NCI-H1694 treated with DMSO at 0.1 percent for 48 hours (cell line): ENCODE data around the gene HOXB3.

Experiments used
- DNase-seq: peaks from one replicate; lab custom pipeline; 2025; lab: John Stamatoyannopoulos, UW

Gene HOXB3

DNA sequence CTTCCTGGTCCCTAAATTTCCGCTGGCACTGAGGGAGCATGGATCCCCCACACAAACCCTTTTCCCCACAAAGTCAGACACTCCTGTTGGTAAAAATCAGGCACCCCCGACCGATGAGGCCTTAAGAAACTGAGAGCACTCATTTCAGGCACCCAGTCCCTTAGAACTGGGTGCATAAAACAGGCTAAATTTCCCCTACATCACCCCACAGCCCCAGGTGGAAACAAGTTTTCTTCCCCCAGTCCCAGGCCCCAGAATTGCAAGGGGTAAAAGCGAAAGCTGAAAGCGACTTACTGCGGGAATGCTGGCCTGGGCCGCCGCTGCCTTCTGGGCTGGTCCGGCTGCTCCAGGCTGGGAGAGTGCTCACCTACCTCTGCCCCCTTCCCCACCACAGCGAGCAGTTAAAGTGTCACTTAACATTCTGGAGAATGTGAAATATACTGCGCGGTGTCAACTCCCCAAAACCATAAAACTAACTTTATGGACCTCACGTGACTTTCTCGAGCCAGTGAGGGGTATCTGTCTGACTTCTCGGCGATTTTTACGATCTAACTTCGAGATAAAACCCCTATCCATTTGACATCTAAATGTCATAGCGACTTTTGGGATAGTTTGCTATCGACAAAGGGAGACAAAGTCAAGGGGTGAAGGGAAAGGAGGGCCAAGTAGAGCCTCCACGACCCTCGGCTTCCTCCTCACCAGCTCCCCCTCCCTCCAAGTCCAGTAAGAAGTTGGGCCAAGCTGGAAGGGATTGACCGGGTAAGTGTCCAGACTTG is at the start of gene HOXB3:
Gene HOXB3 (minus strand): TSS at position 411 of the 776 bp plus-strand sequence. CDS start 37,767 bp downstream, outside the sequence.
- no peak for DNase-seq

DNA sequence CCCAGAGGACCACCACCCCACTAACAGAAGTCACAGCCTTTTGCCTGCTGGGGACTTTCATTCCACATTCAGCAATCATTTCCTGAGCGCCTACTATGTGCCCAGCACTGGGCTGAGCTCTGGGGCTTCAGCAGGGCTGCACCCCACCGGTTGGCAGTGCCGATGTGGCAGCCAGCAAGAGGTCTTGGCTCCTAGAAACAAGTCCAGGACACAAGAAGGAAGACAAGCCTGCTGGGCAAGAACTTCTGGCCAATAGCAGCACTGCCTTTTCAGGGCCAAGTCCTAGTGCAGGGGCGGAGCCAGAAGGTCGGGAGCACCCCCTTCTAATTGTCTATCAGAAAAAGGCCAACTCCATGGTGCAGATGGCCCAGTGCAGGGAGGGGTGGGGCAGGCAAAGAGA is 49.1 kb upstream of the HOXB3 start:
- no peak for DNase-seq

DNA sequence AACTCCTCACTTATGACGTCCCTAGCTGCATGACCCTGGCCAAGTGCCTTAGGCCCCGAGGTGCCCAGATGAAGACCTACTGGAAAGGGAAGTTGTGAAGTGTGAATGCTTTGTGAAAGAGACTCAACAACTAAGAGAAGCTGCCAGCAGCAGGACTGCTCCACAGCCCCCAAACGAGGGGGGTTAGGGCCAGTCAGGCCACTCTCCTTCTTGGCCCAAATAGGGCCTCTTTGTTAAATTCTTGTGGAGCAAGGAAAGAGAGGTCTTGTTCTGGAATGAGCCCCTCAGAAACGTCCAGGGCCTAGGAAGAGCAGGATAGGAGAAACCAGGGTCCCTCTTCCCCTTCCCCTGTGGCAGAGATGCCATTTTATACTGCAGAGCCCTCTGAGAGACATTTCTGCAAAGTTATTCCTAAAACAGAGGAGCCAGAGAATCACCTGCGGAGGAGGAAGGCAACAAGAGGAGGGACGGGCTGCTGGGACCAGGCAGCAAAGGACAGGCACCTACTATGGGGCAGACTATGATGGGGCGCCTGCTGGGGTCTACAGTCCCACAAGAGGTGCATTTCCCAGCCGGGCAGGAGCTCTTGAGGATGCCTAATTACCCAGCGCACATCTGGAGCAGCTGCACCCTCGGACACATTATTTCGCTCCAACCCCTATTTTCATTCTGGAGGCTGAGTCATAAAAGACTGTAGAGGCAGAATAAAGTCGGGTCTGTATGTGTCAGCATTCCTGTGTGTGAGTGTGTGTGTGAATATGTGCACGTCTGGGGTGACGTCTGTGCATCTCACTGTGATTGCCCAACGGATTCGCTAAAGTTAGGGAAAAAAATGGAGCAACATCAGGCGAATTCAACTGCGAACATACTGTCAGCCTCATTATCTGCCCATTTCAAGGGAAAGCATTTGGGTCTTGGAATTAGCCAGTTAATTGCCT is 47.6 kb upstream of the HOXB3 start:
- DNase-seq: no peak

DNA sequence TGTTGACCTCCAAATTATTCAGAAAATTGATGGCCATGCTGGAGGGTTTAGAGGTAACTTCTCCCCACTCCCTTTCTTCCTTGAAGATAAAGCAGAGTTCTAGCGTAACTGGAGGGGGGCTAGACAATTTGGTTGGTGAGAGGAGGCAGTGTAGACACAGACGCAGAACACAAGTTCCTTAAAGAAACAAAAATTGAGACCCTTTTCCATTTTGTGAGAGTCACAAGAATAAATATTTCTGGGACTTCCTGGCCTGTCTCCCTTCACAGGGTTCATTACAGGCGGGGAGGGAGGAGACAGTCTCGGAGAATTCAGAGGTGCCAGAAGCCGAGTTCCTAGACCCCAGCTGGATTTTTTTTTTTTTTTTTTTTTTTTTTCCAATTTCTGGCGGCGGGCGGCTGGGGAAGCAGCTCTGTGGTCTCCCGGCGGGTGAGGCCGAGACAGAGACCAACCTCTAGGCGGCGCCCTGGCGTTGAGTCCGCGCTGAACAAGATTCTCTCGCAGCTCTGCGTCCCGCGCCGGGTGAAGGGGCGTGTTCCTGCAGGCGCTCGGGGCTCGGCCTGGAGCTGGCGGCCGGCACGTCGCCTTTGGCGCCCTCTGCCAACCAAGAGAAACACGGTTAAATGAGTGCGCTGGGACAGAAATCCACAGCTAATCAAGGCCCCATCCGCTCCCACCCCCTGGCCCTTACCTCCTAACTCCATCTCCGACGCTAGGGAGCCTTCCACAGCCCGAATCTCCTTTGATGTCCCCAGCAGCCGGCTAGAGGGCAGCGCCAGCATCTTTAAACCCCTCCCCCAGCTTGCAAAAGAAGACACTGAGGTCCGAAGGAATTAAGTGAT is 46.4 kb upstream of the HOXB3 start:
- DNase-seq: peak; percentile 74

DNA sequence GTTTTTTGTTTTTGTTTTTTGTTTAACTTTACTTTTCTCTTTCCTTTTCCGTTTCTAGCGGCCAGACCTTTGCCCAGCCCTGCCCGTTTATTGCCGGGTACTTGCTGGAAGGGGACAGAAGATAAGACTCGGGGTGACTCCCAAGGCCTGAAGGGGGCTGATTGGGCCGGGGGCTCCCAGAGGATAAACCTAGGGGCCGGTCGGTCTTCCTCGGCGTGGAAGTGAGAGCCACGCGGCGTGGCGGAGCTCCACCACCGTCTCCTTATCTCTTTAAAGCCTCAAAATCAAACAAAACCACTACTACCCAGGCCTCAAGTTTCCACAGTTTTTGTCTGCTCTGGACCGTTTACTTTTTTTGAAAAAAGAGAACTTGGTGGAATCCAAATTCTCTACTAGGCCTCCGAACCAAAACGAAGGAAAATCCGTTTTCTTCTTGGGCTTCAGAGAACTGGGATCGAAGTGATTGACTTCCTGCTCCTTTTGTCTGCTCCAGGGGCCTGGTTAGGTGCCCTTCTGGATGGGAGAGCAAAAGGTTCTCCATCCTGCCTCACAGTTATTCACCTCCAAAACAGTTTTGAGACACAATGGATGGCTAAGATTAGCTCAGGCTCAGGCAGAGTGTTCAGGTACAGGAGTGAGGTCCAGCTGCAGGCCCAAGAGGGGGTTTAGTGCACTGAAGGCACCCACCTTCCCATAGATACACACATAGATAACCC is 44.6 kb upstream of the HOXB3 start:
- no peak for DNase-seq

DNA sequence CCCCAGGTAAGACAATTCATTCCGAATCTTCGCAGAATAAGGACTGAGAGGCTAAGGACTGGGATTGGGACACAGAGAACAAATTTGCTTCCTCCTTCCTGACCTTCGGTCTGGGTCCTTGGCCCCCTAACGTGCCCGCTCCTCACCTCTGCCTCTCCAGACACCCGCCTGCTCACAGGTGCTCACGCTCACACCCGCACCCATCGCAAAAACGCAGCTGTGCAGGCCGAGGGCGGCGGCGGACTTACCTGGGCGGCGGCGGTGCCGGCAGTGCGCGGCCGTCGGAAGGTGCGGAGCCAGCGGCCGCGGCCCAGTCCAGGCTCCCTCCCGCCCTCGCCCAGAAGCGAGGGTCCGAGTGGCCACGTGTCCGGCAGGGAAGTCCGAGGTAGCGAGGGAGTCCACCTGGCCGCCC is 43.2 kb upstream of the HOXB3 start:
- DNase-seq: no peak

DNA sequence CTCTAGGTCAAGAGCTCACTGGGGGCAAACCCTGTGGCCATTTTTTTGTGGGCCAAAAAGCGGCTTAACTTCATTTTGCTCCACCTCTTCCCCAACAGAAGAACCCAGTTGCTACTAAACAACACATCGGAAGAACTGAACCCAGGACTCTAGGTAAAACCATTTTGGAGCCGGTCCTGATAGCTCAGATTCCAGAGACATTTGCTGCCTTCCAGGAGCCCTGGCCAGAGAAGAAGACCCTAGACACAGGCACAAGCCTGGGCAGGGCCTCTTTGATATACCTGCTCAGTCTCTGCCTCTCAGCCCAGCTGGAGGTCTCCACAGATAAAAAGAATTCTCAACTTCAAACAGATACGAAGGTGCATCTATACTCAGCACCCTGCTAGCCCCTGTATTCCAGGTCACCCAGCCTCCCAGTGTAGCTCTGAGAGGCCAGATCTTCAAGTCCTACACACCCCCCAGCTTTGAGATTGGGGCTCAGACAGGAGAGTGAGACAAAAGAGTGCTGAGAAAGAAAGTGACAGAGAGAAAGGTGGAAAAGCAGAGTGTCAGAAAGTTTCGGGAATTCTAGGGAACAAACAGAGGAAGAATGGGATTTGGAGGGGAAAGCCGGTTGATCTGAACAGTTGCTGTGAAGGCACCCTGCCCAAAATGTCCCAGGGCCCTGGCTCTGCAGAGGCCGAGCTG is 42.7 kb upstream of the HOXB3 start:
- DNase-seq: no peak

DNA sequence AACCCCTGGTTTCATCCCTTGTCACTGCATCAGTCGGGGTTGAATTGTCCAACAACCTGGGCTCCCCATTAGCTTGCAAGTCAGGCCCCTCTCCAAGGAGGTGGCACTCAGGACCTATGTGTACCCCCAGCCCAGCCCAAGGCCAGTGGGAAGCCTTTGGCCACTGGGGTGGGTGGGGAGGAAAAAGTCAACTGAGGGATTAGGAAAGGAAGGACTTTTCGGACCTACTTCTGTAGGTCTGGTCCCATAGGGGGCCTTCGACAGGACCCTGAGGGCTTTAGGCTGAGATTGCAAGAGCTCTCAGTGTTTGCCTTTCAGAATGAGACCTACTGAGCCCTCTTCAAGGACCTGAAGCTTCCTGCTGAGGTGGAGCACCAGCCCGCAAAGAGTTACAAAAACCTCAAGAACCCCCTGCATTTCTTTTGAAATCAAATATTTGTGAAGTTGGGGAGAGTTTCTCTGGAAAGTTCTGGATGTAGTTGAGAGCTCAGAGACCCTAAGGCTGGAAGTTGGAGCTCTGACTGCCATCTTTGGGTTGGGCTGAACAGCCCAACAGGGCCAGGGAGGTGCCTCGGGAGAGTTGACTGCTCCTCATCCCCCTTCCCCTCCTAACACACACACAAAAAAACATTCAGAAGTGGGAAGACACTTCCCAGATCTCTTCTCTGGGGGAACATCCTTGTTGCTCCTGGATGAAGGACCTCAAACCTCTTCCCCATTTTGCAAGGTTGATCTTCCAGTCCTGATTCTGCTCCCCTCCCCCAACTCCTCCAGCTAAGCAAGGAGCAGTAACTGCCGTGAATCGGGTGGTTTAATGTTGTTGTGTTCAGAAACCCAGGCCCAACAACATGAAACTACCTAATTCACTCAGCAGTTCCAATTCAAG is 41.9 kb upstream of the HOXB3 start:
- DNase-seq: no peak

DNA sequence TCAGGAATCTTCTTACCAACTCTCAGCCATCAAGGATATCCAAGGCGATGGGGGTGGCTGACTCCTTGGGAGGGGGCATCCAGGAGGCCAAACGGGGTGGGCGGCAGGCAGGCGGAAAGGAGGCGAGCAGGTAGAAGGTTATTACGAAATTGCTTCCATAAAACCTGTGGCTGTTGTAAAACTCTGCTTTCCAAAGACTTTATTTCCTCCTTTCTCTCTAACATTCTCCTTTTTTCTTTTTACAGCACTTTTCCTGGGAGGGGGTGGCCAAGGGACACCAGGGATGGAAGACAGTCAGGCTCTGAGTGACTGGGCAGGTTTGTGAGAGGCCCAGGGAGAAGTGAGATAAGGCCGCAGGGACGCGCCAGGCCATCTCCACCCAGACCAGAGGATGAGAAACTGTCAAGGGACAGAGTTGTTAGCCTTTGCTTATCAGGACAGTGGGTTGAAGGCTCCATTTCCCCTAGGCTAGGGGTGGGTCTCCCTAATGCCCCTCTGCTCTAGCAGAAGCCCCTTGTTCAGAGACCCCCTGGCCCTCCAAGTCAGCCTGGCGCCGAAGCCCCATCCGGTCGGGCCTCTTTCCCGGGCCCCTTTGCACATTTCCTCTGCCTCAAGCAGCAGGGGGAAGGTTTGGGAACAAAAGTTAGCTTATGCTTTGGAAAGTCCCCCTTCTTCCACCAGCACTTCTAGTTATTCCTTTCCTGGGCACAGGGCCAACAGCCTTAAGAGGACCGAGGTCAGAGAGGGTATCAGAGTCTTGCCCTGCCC is 41.1 kb upstream of the HOXB3 start:
- DNase-seq: no peak

DNA sequence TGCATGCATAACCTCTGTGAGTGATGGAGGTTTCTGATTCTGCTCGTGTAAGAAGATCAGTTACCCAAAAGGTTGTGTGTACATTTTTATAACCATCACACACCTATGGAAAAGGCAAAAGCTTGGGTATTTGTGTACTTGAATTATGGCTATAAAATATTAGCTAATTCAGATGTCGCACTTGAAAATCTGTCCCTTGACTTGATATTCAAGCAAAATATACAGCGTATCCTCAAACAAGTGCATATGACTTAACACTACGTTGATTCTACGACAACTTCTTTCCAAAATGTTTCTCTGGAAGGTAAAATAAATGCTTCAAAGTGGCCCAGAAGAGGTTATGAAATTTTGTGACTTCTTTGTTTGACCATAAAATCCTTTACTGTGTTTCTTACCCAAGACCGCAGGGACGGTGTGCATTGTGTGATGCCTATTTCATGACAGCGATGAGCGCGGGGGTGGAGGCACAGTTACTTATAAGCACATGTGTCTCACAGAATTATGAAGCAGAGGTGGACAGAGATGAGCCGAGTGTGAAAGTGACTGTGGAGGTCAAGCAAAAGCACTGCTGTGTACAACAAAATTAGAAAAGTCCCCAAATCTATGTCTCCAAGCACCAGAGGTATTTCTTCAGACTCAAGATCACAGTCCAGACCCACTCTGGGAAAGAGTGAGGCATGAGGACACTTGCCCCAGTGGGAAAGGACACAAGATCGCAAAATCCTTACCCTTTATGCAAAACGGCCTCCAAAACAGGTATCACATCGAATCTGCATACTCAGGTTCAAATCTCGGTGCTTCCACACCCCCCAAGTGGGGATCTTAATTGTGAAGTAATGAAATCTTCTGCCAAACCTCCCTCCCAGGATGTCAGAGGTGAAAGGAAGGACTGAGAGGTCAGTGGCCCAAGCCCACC is 40.2 kb upstream of the HOXB3 start:
- DNase-seq: no peak

DNA sequence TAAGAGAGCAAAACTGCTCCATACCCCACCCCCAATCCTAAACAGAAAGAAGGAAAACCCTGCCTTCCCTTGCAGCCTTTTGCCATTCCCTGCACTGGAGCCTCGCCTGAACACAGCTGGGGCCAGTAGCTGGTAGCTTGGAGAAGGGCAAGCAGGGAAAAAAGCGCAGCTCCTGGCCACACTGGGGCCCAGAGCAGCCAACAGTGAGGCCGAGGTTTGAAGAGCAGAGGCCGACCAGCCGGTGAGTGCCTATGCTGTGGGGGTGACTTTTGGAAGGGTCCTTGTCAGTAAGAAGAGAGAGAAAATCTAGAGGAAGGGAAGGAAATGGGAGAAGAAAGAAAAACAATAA is 39.3 kb upstream of the HOXB3 start:
- no peak for DNase-seq

DNA sequence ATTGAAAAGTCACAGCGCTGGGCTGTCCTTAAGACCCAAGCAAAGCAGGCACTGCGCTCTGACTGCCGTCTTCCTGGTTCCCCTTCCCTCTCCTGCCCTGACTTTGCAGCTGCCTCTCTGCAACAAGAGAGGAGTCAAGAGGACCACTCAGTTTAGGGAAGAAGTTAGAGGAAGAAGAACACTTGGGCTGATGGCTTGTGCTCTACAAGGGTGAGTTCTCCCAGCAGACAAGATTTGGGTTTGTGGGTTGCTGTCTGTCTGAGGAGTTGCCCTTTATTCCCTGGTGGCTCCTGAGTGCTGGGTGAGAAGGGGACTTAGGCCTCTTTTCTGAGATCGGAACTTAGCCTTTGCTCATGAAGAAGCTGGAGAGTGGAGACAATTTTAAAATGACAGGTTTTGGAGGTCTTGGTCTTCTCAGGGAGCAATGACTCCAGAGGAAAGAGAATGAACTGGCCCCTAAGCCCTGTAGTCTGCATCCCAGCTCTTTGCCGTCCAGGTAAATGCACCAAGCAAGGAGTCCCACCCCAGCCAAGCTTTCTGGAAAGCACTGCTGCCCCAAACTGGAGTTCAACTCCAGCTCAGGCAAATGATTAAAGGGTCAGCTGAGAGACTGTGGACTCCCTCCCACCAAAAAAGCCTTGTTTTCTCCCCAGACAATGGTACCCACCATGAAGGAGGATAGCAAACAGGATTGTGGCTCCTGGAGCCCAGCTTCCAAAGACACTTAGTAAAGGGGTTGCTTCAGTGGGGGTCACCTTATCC is 38.8 kb upstream of the HOXB3 start:
- DNase-seq: no peak

DNA sequence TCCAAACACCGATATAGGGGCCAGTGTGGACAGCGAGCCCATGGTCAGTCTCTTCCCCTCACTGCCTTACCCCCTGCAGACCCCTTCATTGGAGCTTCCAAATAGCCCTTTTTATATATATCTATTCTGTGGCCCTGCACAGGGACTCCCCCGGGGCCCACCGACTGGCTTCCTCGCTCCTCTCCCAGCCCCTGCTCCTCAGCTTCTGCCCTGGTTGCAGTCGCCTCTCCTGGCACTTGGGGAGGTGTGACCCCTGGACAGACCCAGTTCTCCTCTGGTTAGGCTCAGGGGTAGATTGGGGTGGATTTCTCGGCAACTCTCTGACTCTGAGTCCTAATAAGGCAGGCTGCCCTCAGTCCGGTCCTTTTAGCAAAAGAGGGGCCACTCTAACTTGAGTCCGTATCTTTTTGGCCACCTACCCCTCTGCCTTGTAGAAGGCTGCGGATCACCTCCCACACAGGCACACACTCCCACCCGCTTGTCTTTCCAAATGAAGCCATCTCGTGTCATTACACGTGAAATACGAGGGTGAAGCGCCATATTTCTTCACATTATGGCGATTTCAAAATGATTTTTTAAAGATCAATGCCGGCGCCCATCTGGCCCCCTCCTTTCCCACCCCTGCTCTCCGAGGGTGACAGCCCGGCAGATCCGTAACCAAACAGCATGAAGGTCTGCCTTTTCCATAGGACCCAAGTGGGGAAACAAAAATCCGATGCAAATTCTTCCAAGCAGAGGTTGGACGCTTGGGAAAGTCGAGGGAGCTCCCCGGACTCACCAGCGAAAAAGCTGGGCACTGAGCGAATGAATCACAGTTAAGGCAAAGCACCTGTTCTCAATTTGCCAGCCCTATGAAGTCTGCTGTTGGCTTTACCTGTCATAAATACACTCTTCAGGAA is 37.8 kb upstream of the HOXB3 start:
- DNase-seq: no peak

DNA sequence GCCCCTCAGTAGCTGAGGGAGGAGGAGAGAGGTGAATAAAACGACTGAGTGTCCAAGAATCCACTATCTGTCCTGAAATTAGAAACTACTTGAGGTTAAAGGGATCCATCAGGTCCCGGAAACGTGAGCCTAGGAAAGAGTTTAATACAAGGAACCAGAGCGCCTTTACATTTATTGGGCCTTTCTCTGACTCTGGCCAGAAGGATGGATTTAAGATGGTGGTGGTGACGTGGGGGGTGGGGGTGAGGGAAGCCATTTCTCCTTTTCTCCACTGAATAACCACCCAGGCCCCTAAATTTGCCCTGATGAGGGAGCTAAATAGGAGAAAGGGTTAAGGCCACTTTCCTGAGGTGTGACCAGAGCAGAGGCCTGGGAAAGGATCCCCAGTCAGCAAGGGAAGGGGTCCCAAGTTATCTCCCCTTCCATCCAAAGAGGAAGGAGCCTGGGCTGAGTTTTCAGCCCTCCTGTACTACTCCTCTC is 37.1 kb upstream of the HOXB3 start:
- no peak for DNase-seq

DNA sequence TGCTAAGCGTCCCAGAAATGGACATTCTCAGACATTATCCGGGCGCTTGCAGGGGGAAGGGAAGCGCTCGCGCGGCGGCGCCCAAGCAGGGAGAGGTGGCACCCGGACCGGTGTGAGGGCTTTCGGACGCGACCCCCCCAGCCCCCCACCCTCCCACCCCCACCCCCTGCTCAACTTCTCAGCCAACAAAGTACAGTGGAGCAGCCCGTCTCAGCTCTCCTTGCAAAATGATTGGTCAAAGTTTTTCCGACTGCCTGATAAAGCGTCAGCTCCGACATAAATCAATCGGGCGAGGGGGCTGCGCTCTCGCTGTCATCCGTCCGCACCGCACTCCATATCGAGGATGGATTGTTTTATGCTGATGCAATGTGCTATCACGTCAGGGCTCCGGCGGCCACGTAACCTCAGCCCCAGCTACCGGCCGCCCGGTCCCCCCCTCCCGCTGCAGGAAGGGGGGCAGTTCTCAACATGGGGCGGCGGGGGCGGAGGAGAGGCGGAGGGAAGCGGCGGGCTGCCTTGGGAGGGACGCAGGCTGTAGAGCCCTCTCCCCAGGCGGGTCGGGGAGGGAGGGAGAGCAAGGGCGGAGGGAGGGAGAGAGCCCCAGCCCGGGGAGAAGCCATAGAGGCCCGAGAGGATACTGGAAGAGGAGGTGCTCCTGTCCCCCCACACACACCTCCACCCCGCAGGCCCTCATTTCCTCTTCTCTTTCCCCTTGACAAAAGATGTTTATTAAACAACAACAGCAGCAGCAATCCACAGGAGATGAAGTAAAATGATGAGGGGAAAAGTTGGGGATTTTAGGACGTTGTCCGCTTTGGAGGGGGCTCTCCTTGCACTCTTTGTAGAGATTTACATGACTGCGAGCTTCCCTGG is 36.4 kb upstream of the HOXB3 start, which contains the start of gene HOXB9:
Gene HOXB9 (minus strand): TSS at position 114 of the 873 bp plus-strand sequence. CDS start 89 bp downstream, at position 25.
- no peak for DNase-seq
